HL-60 (cell line): ENCODE results near the gene DENND6A.

Experiments used
- DNase-seq, 2 experiments: peaks; one replicate each; pipeline ENCODE4 v3.0.0-alpha.2; 2010 to 2020; ENCODE audit warnings: low read depth in 1 of 2, low spot score in 1 of 2
- H3K27ac ChIP-seq: fragments of 250-450 bp; sonication (Bioruptor Pico); replicated peaks from 2 replicates; pipeline ENCODE4 v1.5.1; 2020; ENCODE audit warnings: mild to moderate bottlenecking, moderate library complexity
- H3K27me3 ChIP-seq: fragments of 250-450 bp; sonication (Bioruptor Pico); 2 replicates; pipeline ENCODE4 v1.5.1; 2021; ENCODE audit warnings: mild to moderate bottlenecking, moderate library complexity; ENCODE audit not compliant: insufficient read depth, poor library complexity, severe bottlenecking
- H3K4me3 ChIP-seq: replicated peaks from 2 replicates; pipeline ENCODE4 v1.5.1; 2011; ENCODE audit warnings: mild to moderate bottlenecking, control low read depth, low read length; ENCODE audit not compliant: insufficient read depth
- CTCF ChIP-seq: IDR thresholded peaks from one replicate; pipeline ENCODE4 v1.5.1; 2011; ENCODE audit warnings: low read length, control low read depth, inconsistent platforms; ENCODE audit not compliant: insufficient read depth
- GABPA ChIP-seq: IDR thresholded peaks from 2 replicates; pipeline ENCODE4 v1.6.1; 2012; ENCODE audit warnings: low read depth
- POLR2AphosphoS5 ChIP-seq: IDR thresholded peaks from 2 replicates; pipeline ENCODE4 v1.6.1; 2012; ENCODE audit warnings: low read depth
- REST ChIP-seq: IDR thresholded peaks from 2 replicates; pipeline ENCODE4 v1.6.1; 2012; ENCODE audit warnings: low read depth; ENCODE audit not compliant: insufficient replicate concordance
- SPI1 ChIP-seq: IDR thresholded peaks from 2 replicates; pipeline ENCODE4 v1.6.1; 2012; ENCODE audit warnings: low read depth, mild to moderate bottlenecking, borderline replicate concordance

The DENND6A gene

GRCh38 chr3:57659004-57659673, 33.7 kb downstream of the DENND6A start:
- no peak for TF ChIP-seq SPI1
- Histone ChIP-seq H3K27me3 (no peaks in the 10 kb centered on the region), H3K27ac (no peak overlapping the region), H3K4me3 (no peak overlapping the region)
- DNase-seq, result no peak

GRCh38 chr3:57658536-57658935, 34.3 kb downstream of the DENND6A start:
- no peak for DNase-seq
- Histone ChIP-seq H3K27me3 (no peaks in the 10 kb centered on the region), H3K4me3 (no peak overlapping the region), H3K27ac (no peak overlapping the region)
- no peak for TF ChIP-seq SPI1
- TF ChIP-seq CTCF, result no peak
- TF ChIP-seq POLR2AphosphoS5, result no peak
- TF ChIP-seq GABPA, result no peak
- no peak for TF ChIP-seq REST

- no peak for DNase-seq
- no peaks in the 10 kb centered on the region for H3K27me3 ChIP-seq
- TF ChIP-seq GABPA, result no peak
- TF ChIP-seq CTCF, result no peak
- no peak for TF ChIP-seq SPI1
- TF ChIP-seq REST, result no peak
- no peak for TF ChIP-seq POLR2AphosphoS5
- no peak overlapping the region for H3K27ac ChIP-seq
- H3K4me3 ChIP-seq, result no peak overlapping the region
Measured at GRCh38 chr3:57655727-57656126, 37.1 kb downstream of the DENND6A start.

DNA sequence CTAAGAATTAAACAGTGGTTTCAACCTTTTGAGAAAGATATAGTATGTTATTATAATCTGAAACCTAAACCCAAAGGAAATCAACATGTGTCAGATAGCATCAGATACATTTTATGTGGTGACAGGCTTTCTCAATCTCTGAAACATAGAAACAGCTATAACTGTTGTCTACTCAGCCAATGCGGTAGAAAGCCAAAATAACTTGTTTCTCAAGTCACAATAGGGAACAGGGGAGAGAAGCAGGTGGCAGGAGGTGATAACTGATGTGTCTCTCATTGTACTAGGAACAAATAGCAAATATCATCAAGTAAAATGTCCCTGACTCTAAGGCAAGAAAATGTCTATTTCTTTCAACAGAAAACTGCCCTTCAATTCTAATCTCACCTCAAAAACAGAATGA, 38.6 kb downstream of the DENND6A start:
- no peak for DNase-seq
- Histone ChIP-seq H3K4me3 (no peak overlapping the region), H3K27me3 (no peaks in the 10 kb centered on the region), H3K27ac (no peak overlapping the region)
- TF ChIP-seq REST (no peak), POLR2AphosphoS5 (no peak), CTCF (no peak), SPI1 (no peak), GABPA (no peak)
